AG04449 (cell line): ENCODE measurements around the gene C11orf52.
"Not testable (repeated sequence)": the region's sequence is repeated elsewhere in the genome, so short reads cannot be mapped to it uniquely, and the experiment has no call there.

ENCODE experiments used
- CTCF ChIA-PET: fragments of 350-600 bp; formaldehyde crosslinking; extraction: SDS; loops from one replicate; lab custom pipeline; 2021; ENCODE audit warnings: antibody characterized with exemption; lab: Yijun Ruan, JAX
- POLR2A ChIA-PET: fragments of 400-600, 350-600 bp; formaldehyde crosslinking; extraction: SDS; loops from one replicate; lab custom pipeline; 2020; ENCODE audit warnings: antibody characterized with exemption, inconsistent platforms; lab: Yijun Ruan, JAX
- DNase-seq: peaks from one replicate; pipeline ENCODE4 v3.0.0-alpha.2; 2010; ENCODE audit warnings: low read depth, low spot score
- H3K4me3 ChIP-seq: 2 replicates; pipeline ENCODE4 v1.5.1; 2011; ENCODE audit warnings: low read depth, mild to moderate bottlenecking, control low read depth, low read length
- TF ChIP-seq, protein P1 (sequence below): IDR thresholded peaks from one replicate; pipeline ENCODE4 v1.5.1; 2011; ENCODE audit warnings: mild to moderate bottlenecking, moderate library complexity, low read length, control low read depth, inconsistent platforms; ENCODE audit not compliant: insufficient read depth; ENCODE audit errors: missing control alignments

The C11orf52 gene

GRCh38 chr11:111932611-111932950 is 13.9 kb downstream of the C11orf52 start:
- DNase-seq, result no peak
- ChIA-PET POLR2A (no interaction called here), CTCF (interaction anchor here (1.0 to 8.9 kb wide), 13 partner anchors 10 to 352 kb away, joined by 3 to 134 read pairs (median 7); partner anchors contain the start of gene DIXDC1)
- TF ChIP-seq, protein P1, sequence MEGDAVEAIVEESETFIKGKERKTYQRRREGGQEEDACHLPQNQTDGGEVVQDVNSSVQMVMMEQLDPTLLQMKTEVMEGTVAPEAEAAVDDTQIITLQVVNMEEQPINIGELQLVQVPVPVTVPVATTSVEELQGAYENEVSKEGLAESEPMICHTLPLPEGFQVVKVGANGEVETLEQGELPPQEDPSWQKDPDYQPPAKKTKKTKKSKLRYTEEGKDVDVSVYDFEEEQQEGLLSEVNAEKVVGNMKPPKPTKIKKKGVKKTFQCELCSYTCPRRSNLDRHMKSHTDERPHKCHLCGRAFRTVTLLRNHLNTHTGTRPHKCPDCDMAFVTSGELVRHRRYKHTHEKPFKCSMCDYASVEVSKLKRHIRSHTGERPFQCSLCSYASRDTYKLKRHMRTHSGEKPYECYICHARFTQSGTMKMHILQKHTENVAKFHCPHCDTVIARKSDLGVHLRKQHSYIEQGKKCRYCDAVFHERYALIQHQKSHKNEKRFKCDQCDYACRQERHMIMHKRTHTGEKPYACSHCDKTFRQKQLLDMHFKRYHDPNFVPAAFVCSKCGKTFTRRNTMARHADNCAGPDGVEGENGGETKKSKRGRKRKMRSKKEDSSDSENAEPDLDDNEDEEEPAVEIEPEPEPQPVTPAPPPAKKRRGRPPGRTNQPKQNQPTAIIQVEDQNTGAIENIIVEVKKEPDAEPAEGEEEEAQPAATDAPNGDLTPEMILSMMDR, result no peak
- no peak overlapping the region for H3K4me3 ChIP-seq

- H3K4me3 ChIP-seq, POLR2A ChIA-PET, DNase-seq: not testable (repeated sequence)
- CTCF ChIA-PET, result interaction anchor here (1.2 to 8.9 kb wide), 8 partner anchors 9 to 65 kb away, joined by 3 to 134 read pairs (median 15); partner anchors contain the start of genes CRYAB and DIXDC1
These were observed 14.5 kb downstream of the C11orf52 start for GRCh38 chr11:111933176-111933575.

DNA sequence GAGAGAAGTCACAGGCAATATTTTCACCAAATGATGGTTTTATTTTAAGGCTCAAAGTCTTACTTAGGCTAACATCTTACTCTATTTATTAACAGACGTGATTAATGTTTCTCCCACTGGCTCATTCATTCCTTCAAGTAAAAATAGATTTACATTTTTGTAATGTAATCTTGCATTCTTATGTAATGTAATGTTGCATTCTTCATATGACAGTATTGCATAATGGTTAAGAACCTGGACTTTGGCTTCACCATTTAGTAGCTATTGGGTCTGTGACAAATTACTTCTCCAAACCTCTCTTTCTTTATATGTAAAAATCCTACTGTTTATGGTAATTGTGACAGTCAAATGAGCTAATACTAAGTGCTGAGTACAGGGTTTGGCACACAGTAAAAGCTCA is 15.2 kb downstream of the C11orf52 start:
- H3K4me3 ChIP-seq, result no peak overlapping the region
- TF ChIP-seq, protein P1, result no peak
- ChIA-PET CTCF (interaction anchor here (1.0 to 8.9 kb wide), 11 partner anchors 11 to 346 kb away, joined by 3 to 102 read pairs (median 4); partner anchors contain the start of gene CRYAB), POLR2A (no interaction called here)
- DNase-seq, result no peak

DNA sequence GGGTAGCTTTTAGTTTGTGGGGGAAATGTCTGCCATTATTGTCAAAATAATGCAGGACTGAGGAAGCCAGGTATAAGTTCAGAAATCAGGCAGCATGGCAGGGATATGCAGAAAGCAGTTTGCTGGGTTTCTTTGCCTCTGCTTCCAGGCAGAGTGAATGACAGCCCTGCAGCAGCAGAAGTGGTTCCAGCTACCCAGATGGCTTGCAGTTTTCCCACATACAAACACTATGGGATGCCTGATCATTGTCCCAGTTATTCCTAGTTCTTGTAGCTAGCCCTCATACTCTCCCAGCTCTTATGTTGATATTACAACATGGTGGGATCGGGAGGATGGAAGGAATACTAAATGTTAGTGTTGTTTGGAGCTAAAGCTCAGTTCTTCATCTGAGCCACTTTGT is 15.6 kb downstream of the C11orf52 start:
- TF ChIP-seq, protein P1, result no peak
- H3K4me3 ChIP-seq, result no peak overlapping the region
- POLR2A ChIA-PET, result no interaction called here
- DNase-seq, result no peak
- CTCF ChIA-PET, result interaction anchor here (1.0 to 8.9 kb wide), 12 partner anchors 7 to 346 kb away, joined by 3 to 102 read pairs (median 6); partner anchors contain the start of gene CRYAB

DNA sequence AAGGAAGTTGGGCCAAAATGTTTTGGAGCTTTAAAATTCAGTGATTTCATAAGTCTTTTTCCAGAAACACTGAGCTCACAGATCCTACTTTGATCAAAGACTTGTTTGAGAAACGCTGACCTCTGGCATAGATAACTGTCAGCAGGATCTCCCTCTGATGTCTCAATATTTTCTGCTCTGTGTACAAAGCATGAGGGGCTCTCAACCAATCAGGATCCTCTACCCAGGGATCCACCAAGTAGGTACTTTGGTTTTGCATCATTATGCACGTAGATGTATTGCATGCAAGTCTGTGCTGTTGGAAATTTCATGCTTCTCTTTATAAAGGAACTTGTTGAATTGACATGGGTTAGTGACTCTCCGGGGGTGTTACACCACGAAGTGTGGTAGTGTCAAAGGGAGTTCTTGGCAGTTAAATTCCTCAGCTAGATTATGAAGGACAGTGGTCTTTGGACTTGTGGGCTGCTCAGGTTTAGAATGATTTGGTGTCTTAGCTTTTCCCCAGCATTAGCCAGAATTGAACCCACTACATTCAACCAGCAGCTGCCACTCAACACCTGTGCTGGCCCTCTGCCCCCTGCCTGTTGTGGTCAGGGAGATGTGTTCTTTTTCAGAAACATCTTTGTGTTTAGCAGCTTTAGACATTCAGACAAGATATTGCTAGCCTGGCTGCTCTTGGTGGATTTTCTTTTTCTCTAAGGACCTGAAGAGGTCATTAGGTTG is 16.8 kb downstream of the C11orf52 start:
- TF ChIP-seq, protein P1, result no peak
- no peak for DNase-seq
- H3K4me3 ChIP-seq, result no peak overlapping the region
- POLR2A ChIA-PET, result no interaction called here
- CTCF ChIA-PET, result interaction anchor here (0.9 to 8.9 kb wide), 8 partner anchors 8 to 178 kb away, joined by 3 to 102 read pairs (median 10); partner anchors contain the start of gene CFAP68

DNA sequence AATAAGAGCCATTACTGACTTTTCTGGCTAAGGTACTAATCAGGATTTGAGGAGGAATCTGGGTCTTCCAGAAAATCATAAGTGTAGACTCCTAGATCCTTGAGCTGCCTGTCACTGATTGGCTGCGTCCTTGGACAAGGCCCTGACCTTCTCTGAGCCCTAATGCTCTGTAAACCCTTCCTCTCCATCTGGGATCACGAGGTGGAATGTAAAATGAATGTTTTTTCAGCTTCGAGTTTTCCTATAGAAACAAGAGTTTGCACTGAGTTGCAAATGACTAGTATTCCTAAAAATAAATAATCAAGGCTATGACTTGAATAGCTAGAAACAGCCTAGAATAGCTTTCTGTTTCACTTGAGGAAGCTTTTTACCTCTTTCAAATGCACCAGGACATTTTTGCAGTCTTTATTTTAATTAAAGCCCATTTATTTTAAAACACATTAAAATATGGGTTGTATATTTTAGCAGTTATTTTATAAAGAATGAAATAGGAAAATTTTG is 17.4 kb downstream of the C11orf52 start:
- peak overlapping the region; percentile 69 for H3K4me3 ChIP-seq
- ChIA-PET POLR2A (no interaction called here), CTCF (interaction anchor here (0.7 to 8.9 kb wide), 9 partner anchors 9 to 344 kb away, joined by 3 to 102 read pairs (median 6); partner anchors contain the start of genes CFAP68 and CRYAB)
- DNase-seq, result no peak
- TF ChIP-seq, protein P1, result no peak
